ENCODE data around the gene HNRNPF.

GRCh38 chr10:43393606-43394360 lies 15.2 kb downstream of the HNRNPF start:
- TF ChIP-seq CTCF (IDR thresholded peaks at IDR 0.05; ENCODE audit: low read depth, low read length) (no peak), POLR2A (IDR thresholded peaks at IDR 0.05; ENCODE audit: extremely low read depth, insufficient read length) (no peak), MYC (IDR thresholded peaks at IDR 0.05; ENCODE audit: low read depth, low read length) (no peak)
- TF ChIP-seq, protein P1, sequence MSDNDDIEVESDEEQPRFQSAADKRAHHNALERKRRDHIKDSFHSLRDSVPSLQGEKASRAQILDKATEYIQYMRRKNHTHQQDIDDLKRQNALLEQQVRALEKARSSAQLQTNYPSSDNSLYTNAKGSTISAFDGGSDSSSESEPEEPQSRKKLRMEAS (IDR thresholded peaks at IDR 0.05; ENCODE audit: low read depth, low read length): no peak
